Stimulated activated CD4-positive, alpha-beta T cell treated with anti-CD3 and anti-CD28 coated beads, Interleukin-4, amount 100 ng/mL, for 24 hours (primary cell): ENCODE data around the gene NEK8.
"Not testable (repeated sequence)": the region's sequence is repeated elsewhere in the genome, so short reads cannot be mapped to it uniquely, and the experiment has no call there.

Experiments used
- DNase-seq: peaks from one replicate; pipeline ENCODE4 v3.0.0-alpha.2; 2020

NEK8 gene

DNA sequence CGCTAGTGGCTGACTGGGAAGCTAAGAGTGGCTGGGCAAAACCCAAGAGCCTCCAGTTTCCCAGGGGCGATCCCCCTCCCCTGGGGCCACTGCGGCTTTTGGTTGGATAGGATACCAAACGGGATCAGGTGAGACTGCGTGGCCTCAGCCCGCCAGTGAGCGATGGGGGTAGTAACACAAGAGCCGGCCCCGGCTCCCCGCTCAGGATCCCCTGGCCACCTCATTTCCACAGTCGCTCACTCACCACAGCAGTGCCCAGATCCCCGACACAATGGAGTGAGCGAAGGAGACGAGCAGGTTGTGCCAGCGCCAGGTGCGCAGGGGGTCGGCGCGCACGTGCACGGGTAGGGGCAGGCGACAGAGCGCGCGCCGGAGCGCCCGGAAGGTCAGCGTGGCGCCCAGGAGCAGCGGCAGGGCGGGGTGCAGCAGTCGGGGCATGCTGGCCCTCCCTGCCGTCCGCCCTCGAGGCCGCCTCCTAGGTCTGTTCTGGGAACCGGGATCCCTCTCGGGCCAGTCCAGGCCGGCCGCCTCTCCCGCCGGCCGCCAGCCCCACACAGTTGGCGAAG is 2.8 kb upstream of the NEK8 start:
- DNase-seq, result peak; percentile 68

DNA sequence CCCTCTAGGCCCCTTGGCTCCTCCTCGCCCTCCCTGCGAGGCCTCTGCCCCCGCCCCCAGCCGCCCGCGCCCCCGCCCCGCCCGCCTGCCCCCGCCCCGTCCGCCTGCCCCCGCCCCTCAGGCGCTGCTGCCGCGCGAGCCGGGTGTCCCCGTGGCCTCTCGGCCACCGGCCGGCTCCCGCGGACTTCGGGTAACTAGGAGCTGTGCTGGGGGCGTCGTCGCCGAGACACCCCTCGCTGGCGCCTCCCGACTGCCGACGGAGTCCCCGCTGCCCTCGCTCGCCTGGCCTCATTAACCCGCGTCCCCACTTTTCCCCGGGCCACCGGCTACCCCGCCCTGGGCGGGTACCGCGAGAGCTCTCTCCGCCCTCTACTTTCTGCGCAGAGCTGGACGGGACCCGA is 2.4 kb upstream of the NEK8 start, which contains the start of gene TLCD1:
TLCD1 (minus strand) TSS at position 8 of the 401 bp plus-strand sequence. CDS start 136 bp downstream, outside the sequence.
- DNase-seq, result peak; percentile 79

DNA sequence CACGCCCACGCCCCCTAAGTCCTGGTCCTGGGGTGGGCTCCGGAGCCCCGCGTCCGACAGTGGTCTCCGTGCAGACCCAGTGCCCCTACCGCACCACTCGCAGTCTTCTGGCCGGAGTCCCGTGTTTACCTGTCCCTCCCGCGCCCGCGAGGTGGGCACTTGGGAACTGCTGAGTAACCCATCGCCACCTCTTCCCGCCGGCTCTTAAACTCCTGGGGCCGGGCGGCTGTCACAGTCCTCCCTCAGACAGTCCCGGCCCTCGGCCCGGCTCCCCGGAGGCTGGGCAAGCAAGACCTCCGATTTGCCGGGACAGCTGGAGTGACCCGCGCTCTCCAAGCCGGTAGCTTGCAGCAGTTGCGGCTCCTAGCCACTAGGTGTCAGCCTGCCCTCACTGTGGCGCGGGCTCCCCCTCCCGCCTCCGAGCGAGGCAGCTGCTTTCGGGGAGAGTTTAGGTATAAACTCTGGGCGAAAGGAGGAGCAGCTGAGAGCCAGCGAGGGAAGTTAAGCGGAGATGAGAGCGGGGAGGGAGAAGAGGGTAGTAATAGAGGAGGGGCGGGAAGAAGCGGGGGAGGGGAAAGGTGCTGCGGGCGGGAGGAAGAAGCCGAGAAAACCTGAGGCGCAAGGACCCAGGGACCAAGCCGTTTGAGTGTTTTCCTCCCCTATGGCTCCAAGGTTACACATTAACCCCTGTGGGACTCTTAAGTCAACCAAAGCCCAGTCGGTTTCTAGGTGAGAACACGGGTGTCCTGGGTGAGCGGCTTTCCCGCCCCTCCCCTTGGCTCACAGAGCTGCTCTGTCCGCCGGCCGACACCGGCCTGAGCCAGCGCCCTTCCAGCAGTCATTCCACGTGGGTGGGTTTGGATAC is 1.7 kb upstream of the NEK8 start:
- DNase-seq, result peak; percentile 94

DNA sequence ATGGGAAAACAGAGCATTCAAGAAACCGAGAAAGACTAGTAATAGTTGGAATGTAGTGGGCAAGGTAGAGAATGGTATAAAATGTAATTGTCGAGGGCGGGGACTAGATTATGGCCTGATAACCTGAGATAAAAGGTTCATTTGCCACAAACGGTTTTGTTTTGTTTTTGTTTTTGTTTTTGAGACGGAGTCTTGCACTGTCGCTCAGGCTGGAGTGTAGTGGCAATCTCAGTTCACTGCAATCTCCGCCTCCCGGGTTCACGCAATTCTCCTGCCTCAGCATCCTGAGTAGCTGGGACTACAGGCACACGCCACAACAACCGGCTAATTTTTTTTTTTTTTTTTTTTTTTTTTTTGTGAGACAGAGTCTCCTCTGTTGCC is 1.4 kb downstream of the NEK8 start:
- no peak for DNase-seq

DNA sequence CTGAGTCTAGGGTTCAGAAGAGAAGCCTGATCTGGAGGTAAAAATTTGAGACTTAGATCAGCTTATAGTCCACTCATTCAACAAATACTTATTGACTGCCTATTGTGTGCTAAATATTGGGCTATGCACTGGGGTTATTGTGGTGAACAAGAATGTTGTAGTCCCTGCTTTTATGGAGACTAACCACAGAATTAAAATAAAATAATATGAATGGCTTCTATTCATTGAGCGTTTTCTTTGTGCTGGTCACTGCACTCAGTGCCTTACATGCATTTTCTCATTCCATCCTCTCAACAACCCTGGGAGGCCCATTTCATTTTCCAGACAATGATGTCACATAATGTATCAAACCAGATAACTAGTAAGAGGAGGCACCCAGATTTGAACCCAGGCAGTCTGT is 4.8 kb downstream of the NEK8 start:
- no peak for DNase-seq

DNA sequence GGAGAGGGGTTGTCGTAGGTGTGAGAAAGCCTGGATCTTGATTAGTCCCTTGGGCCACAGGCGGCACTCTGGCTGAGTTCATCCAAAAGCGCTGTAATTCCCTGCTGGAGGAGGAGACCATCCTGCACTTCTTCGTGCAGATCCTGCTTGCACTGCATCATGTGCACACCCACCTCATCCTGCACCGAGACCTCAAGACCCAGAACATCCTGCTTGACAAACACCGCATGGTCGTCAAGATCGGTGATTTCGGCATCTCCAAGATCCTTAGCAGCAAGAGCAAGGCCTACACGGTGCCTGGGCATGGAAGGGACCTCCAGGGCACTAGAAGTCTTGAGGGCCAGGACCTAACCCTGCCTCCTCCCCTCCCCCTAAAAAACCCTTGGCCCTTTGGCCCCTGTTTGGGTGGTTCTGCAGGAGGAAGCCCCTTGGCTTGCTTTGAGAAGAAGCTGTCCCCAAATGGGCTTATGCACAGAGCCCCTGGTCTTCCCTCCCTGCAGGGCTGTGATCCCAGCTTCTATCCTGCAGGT is 6.2 kb downstream of the NEK8 start:
- DNase-seq, result no peak

DNA sequence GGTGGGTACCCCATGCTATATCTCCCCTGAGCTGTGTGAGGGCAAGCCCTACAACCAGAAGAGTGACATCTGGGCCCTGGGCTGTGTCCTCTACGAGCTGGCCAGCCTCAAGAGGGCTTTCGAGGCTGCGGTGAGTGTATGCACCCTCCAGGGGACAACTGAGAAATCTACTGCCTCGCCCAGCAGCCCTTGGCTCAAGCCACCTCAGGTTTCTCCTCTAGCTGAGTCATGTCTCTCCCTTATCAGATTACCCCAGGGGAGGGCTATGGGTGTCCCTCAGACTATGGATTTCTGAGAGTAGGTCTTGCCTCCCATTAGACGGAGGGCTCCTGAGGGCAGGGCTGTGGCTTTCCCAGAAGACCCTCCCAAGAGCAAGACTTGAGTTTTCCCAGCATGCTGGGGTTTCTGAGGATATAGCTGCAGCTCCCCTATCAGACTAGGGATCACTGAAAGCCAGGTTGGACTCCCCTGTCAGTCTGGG is 6.7 kb downstream of the NEK8 start:
- DNase-seq, result no peak

DNA sequence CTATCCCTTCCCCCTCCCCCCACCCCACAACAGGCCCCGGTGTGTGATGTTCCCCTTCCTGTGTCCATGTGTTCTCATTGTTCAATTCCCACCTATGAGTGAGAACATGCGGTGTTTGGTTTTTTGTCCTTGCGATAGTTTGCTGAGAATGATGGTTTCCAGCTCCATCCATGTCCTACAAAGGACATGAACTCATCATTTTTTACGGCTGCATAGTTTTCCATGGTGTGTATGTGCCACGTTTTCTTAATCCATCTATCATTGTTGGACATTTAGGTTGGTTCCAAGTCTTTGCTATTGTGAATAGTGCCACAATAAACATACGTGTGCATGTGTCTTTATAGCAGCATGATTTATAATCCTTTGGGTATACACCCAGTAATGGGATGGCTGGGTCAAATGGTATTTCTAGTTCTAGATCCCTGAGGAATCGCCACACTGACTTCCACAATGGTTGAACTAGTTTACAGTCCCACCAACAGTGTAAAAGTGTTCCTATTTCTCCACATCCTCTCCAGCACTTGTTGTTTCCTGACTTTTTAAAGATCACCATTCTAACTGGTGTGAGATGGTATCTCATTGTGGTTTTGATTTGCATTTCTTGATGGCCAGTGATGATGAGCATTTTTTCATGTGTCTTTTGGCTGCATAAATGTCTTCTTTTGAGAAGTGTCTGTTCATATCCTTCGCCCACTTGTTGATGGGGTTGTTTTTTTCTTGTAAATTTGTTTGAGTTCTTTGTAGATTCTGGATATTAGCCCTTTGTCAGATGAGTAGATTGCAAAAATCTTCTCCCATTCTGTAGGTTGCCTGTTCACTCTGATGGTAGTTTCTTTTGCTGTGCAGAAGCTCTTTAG is 7.6 kb downstream of the NEK8 start:
- DNase-seq, result not testable (repeated sequence)

DNA sequence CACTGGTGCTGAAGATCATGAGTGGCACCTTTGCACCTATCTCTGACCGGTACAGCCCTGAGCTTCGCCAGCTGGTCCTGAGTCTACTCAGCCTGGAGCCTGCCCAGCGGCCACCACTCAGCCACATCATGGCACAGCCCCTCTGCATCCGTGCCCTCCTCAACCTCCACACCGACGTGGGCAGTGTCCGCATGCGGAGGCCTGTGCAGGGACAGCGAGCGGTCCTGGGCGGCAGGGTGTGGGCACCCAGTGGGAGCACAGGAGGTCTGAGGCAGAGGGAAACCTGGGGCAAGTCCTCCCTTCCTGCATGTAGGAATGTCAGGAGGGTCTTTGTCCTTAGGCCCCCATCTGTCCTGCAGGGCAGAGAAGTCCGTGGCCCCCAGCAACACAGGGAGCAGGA is 8.7 kb downstream of the NEK8 start:
- DNase-seq, result no peak

DNA sequence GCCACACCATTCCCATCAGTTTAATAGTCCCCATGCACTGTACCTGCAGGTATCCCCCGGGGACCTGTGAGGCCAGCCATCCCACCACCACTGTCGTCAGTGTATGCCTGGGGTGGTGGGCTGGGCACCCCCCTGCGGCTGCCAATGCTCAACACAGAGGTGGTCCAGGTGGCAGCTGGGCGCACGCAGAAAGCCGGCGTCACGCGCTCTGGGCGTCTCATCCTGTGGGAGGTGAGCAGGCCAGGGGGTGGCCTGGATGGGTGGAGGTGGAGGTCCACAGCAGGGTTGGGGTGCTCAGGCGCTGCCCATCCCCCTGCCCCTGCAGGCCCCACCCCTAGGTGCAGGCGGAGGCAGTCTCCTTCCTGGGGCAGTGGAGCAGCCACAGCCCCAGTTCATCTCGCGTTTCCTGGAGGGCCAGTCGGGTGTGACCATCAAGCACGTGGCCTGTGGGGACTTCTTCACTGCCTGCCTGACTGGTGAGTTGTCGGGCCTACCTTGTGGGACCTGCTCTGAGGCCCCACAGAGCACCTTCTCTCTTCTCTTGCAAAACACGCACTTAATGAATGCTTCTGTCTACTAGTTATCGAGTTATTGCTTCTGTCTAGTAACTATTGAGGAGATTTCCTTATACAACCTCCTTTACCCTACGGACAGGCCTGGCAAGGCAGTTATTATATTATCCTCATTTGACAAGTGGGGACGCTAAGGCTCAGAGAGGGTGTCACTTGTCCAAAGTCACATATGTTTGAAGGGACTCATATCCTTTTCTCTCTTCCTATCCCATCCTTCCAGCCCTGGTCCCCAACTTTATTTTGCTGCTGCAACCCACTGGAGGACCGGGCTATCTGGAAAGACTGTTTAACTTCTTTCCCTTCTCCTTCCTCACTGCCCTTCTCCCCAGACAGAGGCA is 9.4 kb downstream of the NEK8 start:
- no peak for DNase-seq

DNA sequence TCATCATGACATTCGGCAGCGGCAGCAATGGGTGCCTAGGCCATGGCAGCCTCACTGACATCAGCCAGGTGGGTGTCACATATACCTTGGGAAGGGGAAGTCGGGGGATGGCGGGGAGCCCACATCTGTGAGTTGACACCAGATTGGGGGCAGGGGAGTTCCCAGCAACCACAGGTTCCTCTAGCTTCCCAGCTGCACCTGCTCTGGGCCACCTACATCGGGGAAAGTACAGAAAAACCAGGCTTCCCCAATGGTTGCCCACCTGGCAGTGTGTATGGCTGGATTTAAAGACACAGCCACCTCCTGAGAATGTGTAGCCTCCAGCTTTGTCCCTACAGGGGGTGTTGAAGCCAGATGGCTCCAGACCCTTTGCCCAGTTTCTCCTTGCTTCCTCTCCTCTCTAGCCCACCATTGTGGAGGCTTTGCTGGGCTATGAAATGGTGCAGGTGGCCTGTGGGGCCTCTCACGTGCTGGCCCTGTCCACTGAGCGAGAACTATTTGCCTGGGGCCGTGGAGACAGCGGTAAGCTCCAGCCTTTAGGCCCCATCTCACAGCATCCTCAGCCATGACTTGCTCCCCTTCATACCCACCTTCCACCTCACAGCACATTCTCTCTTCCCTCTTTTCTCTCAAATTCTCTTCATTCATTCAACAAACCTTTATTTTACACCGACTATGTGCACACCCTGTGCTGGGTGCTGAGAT is 10.2 kb downstream of the NEK8 start:
- DNase-seq, result peak; percentile 63

DNA sequence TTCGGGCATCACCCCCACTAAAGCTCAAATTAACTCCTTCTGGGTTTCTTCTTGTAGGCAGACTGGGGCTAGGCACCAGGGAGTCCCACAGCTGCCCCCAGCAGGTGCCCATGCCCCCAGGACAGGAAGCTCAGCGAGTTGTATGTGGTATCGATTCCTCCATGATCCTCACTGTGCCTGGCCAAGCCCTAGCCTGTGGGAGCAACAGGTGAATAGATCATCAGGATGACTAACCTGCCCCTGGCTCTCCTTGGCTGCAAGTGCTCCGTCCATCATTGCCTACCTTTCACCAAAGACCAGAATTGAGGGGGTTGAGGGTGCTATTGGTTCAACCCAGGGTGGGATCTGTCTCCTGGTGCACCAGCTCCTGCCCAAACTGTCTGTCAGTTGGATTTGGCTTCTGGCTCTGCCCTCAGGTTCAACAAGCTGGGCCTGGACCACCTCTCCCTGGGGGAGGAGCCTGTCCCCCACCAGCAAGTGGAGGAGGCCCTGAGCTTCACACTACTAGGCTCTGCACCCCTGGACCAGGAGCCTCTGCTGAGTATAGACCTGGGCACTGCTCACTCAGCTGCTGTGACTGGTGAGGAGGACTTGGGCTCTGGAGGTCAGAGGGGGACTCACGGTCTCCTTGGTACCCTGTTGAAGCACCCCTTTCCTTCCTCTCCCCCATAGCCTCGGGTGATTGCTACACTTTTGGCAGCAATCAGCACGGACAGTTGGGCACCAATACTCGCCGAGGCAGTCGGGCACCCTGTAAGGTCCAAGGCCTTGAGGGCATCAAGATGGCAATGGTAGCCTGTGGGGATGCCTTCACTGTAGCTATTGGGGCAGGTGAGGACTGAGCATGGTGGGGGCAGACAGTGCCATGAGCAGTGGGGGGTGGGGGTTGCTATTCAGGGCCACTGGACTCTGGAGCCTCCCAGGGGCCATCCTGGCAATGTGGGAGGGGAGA is 12.1 kb downstream of the NEK8 start:
- DNase-seq, result peak; percentile 3

DNA sequence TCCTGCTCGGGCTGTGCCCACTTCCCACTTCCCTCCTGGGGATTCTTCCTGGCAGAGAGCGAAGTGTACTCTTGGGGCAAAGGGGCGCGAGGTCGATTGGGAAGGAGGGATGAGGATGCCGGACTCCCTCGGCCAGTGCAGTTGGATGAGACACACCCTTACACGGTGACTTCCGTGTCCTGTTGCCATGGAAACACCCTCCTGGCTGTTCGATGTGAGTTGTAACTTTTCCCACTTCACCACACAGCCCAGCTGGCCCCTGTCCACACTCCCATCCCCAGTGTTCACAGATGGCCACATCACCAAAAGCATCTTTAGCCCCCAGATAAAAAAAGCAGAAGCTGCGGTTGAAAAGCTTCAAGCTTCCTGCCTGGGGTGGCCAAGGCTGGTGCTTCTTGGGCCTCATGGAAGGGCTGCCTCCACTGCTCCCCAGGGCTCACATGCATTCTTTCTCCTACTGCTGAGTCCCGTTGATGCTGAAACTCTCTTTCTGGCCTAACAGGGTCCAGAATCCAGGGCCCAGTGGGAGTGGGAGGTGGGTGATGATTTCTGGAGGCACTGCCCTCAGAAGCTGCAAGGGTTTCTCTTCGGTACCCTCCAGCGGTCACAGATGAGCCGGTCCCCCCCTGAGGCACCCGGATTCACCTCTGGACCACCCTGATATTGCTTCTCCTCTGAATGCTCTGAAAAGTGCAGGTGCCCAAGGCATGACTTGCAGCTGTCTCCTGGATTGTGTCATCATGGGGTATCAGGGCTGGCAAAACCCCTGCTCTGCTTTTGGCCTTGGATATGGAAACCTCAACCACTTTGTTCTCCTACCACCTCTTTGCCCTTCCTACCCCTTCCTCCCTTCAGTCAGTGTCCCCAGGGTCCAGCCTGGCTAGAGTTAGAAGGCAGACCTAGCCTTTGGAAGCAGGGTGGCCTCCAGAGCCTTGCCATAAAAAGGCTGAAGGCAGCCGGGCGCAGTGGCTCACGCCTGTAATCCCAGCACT is 13.1 kb downstream of the NEK8 start:
- DNase-seq, result peak; percentile 3

DNA sequence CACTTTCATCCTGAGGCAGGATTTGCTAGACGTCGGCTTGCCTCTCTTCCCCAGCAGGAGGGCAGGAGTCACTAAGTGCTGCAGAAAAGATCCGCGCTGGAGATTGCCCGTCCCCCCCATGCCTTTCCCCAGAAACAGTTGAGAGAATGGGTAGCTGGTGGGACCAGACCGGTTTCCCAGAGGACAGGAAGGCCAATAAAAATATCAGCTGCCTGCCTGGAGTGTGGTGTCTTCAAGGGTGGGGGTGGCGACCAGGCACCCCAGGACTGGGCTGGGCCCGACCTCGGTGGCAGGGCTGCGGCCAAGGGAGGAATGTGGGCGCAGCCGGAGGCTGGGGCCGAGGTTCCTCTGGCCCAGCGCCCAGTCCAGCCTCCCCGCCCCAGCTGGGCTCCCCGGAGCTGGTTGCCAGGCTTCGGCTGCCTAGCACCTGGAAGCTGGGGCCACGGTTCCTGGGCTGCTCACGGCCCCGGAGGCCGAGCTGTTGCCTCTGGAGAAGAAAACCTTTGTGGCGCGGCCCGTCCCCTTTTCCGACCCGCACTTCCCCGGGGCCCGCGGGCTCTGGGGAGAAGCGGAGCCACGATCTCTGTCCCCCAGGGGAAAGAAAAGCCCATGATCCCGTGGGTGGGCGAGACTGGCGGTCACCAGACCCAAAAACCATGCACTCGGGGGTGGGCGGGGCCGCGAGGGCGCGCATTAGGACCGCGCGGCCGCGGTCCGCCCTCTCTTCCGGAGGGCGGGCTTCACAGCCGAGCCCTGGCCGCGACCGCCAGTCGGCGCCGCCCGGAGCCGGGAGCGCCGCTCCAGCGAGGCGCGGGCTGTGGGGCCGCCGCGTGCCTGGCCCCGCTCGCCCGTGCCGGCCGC is 14.9 kb downstream of the NEK8 start, which contains the start of gene TRAF4:
TRAF4 (plus strand) TSS at position 769 of the 861 bp plus-strand sequence. CDS start 102 bp downstream, outside the sequence.
- DNase-seq, result peak; percentile 81

DNA sequence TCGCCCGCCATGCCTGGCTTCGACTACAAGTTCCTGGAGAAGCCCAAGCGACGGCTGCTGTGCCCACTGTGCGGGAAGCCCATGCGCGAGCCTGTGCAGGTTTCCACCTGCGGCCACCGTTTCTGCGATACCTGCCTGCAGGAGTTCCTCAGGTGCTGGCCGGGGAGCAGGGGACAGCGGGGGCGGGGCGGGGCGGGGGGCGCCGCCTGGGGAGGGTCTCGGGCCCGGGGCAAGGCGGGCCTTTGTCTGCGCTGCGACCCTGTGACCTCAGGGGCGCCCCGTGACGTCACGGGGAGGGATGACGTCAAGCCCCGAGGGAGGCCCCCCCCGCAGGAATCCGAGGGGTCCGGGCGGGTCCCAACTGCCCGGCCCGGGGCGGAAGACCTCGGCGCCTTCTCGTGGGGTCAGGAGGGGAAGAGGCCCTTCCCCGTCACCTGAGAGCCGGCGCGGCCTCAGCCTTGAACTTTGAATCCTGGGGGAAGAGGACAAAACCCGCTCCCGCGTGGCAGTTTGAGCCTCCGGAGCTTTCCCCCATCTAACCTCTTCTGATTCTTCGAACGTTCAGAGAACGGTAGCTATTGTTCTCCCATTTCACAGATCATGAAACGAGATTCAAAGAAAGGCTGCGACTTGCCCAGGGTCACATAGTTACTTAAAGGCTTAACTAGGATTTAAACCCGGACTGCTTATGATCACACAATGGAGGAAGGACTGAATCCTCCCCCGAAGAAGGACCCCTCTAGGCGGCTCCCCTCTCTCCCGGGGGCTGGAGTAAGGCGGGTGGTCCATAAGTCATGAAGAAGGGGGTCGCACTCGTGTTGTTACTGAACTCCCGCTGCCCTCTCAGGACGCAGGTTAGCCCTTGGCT is 15.8 kb downstream of the NEK8 start:
- DNase-seq, result peak; percentile 69

DNA sequence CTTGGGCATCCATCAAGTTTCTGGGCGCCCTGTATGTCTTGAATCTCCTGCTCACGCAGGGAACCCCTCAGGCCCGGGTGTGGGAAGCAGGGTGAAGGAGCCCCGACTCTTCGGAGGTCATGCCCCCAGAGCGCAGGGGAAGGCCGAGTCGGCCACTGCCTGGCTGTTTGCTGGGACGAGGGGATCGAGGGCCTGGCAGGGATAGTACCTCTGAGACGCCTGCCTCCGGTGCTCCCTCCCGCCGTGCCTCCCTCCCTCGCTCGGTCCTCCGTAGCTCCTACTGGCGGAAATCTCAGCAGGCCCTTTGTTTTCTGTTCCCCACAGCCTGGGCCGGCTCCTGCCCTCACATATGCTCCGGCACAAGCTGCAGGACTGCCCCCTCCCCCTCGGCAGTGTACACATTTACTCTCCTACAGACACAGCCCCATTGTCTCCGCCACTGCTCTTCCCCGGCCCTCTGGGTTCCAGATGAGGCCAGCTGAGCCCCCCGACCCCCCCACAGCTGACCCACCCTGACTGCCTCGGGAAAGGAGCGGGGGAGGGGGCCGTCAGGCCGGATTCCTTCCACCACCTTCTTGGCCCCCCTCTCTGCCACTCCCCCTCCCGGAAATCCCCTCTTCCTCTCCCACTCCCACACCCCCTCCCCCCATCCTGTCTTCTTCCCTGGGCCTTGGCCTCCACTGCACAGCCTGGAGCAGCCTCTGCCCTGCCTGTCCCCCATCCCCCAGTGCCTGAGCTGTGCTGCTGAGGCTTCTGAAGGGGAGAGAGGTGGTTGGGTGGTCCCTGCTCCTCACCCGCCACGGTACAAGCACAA is 16.6 kb downstream of the NEK8 start:
- peak; percentile 28 for DNase-seq
